GM18870 (cell line): ENCODE measurements around the gene SCMH1.

Experiments used
- ATAC-seq: cut with Tn5 transposase; IDR thresholded peaks from one replicate; pipeline ENCODE4 v1.9.1; 2021; ENCODE audit warnings: moderate library complexity; ENCODE audit not compliant: unreplicated experiment

Gene SCMH1

DNA sequence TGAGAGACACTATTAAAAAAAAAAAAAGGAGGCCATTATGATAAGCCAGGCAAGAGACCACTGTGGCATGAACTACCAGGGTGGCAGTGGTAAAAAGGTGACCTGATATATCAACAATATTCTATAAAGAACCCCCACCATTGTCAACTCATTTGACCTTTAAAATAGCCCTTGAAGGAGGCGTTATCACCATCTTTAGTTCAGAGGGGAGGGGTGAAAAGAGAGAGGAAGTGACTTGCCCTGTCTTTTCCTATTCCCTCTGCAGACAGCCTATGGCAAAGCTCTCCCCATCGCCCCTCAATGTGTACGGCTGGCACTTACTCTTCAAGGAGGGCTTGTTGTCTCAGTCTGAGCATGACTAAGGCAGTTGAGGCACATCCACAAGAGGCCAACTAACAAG, 208.8 kb downstream of the SCMH1 start:
- no peak for ATAC-seq

- ATAC-seq = no peak
These were observed 210.0 kb downstream of the SCMH1 start for GRCh38 chr1:41032147-41032546.

DNA sequence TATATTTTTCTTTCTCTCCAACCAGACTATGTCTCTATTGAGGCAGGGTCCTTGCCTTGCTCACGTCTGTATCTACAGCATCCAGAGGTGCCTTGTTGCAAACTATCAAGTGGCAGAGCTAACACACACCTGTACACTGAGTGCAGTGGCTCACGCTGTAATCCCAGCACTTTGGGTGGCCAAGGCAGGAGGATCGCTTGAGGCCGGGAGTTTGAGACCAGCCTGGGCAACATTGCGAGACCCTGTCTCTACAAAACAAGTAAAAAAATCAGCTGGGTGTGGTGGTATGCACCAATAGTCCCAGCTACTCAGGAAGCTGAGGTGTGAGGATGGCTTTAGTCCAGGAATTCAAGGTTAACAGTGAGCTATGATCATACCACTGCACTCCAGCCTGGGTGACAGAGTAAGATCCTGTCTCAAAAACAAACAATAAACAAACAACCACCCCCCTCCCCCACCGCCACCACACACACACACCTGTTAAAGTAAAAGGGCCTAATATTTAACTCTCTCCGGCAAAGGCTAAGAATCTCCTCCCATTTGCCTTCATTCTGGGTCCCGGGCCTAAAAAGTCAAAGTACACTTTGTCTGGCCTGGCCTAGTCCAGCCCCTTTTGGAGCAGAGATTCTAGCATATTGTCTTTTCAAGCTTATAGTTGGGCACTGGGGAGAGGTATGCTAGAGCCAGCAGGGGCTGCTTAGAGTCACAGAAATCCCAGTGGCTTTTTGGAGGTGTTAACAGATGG, 211.1 kb downstream of the SCMH1 start:
- no peak for ATAC-seq

- no peak for ATAC-seq
These were observed 214.0 kb downstream of the SCMH1 start for GRCh38 chr1:41028034-41028642.

DNA sequence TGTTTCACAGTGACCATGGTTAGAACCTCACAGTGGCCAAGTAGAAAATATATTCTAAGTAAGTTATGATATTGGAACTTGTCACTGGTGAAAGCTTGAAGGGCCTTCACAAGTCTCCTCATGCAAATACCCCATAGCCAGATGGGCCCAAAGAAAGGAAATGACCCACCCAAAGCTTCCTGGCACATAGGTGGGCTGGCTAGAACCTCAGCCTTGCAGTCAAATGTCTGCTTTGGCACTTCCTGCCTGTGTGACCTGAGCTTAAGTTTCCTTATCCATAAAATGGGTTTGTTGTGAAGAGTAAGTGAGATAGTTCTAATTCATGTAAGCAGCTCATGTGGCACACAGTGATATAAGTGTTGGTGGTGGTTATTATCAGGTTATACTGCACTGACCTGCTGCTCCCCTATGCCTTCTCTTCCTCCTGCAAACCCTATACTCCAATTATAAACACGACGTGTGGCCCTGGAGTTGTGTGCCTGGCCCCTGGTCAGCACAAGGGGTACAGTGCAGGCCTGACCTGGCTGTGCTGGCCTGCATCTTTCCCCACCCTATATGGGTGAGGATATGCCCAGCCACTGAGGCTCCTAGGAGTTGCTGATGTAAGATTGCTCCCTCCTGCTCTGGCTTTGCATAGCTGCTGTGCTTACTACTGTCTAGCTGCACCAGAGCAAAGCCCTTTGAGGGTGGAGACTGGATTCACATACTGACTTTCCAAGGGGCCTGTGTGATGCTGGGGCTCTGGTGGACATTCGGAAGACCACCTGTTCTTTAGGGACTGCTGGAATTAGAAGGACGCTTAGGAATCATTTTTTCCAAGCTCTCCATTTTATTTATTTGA, 215.9 kb downstream of the SCMH1 start:
- ATAC-seq = no peak

- no peak for ATAC-seq
These were observed 217.2 kb downstream of the SCMH1 start for GRCh38 chr1:41024953-41025352.

DNA sequence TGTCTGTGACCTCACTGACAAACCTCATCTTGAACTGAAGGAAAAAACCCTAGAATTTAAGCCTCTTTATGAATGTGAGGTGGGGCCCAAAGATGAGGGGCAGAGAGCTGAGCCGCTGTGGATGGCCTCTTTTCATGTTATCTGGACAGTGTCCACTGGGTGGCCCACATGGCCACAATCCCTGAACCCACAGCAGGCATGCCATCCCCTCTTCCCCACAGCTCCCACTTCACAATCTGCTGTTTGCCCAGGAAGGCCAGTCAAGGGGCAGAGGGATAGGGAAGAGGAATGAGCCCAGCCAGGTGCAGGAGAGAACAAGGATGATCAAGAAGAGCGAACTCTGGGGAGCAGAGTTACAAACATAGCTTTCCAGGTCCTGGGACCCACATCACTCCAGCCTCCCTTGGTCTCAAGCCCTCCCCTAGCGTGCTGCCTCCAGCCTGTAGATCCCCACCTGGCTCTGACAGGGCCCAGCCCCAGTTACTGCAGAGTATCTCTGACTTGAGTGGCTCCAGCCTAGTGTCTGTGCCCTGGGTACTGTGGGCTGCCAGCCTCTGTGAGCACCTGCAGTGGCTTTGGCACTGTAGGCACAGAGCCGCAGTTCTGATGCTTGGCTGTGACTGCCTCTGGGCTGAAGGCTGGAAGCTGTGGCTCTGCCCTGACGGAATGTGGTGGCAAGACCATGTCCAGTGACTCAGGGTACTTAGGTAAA, 218.7 kb downstream of the SCMH1 start:
- no peak for ATAC-seq

DNA sequence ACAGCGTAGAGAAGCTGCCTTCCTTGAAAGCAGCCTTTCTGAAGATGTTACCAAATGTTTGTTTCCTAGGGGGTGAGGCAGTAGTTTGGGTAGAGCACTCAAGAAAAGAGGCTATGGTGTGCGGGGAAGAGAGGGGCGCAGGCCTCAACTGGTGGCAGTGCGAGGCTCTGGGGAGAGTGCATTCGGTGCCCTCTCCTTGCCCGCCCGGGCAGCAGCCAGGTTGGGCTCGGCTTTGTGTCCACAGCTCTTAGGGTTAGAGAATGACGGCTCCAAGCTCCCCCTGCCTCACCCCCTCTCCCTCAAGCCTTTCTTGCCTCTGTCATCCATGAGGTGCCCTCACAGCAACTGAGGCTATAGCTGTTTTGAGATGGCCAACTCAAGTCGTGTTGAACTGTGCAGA, 219.7 kb downstream of the SCMH1 start:
- no peak for ATAC-seq

GRCh38 chr1:41021526-41022308, 220.4 kb downstream of the SCMH1 start, which contains the start of gene SLFNL1:
SLFNL1 (minus strand) TSS chr1:41021725; CDS start chr1:41020660, 1,065 bp downstream.
- ATAC-seq = no peak

GRCh38 chr1:41020654-41021053, 221.5 kb downstream of the SCMH1 start:
- ATAC-seq = no peak

GRCh38 chr1:41020109-41020576, 222.0 kb downstream of the SCMH1 start:
- no peak for ATAC-seq

GRCh38 chr1:41019353-41019745, 222.8 kb downstream of the SCMH1 start:
- no peak for ATAC-seq

- ATAC-seq = no peak
These were observed 224.1 kb downstream of the SCMH1 start for GRCh38 chr1:41018018-41018410.

DNA sequence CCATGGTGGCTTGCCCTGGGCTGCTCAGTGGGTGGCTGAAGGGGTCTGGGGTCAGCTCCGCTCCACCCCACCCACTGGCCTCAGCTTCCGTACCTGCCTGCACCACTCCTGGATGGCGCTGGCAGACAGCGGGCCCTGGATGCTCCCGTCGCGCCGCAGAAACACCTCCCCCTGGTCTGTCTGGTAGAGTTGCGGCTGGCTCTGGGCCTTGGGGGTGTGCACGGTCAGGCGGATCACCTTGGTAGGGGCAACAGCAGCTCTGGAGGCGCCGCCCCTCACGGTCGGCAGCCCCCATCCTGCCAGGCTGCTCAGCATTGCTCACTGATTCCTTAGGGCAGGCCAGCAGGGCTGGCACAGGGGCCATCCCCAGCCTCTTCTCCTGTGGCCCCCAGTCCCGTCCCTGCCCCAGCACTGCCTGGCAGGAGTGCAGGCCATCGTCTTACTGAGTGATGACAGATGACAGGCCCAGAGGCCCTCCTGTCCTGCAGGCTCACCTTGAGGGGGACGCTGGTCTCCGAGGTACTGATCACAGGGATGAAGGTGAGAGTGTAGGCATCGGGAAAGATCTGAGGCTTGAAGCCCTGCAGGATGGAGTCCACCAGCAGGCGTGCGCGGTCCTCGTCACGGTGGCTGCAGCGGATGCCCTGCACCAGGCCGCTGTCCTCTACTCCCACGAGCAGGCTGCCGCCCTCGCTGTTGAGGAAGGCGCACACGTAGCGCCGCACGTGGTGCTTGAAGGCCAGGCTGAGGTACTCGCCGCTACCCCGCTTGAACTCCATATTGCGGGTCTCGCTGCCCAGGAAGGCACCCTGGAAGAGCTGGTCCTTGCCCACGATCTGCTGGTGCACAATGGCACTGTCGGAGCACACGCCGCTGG, 224.7 kb downstream of the SCMH1 start:
- ATAC-seq = no peak

DNA sequence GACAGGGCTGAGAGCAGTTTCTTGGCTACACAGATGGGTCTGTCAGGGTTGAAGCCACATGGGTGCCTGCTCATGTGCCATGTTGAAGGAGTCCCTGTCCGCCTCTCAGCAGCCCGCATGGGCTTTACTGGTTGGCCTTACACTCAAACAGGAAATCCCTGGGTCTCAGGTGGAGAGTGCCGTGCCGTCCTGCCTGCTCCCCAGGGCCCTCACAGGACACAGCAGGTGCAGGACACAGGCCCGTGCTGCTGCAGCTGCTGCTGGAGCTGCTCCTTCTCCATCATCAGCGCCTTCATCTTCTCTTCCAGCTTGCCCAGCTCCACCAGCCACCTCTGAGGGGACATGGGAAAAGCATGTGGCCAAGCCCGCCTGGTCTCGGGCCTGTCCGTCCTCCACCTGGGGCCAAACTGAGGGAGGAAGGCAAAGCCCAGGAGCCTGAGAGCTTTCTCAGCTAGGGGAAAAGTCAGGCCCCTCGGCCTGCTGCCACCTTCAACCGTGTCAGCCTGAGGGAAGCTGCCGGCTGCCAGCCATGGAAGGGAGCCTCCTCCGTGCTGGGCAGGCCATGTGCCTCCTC, 226.1 kb downstream of the SCMH1 start:
- ATAC-seq = no peak

GRCh38 chr1:41015281-41015896, 226.7 kb downstream of the SCMH1 start:
- no peak for ATAC-seq

DNA sequence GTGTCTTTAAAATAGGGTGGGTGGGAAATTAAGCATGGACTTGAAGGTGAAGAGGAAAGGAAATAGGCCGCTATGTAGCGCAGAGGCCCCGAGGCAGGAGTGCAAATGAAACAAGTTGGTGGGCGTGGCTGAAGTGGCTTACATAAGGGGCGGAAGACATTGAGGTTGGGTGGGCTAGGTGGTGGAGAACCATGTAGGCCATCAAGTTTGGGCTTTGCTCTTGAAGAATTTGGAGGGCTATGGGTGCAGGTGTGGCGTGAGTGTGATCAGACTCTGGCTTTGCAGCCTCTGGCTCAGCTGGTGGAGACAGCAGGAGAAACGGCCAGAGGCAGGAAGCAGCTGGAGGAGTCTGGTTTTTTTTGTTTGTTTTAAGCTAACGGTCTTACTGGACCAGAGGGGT, 227.2 kb downstream of the SCMH1 start:
- no peak for ATAC-seq

- no peak for ATAC-seq
These were observed 228.3 kb downstream of the SCMH1 start for GRCh38 chr1:41013796-41014195.
